ENCODE results near the gene ATG4B.

ATG4B gene

DNA sequence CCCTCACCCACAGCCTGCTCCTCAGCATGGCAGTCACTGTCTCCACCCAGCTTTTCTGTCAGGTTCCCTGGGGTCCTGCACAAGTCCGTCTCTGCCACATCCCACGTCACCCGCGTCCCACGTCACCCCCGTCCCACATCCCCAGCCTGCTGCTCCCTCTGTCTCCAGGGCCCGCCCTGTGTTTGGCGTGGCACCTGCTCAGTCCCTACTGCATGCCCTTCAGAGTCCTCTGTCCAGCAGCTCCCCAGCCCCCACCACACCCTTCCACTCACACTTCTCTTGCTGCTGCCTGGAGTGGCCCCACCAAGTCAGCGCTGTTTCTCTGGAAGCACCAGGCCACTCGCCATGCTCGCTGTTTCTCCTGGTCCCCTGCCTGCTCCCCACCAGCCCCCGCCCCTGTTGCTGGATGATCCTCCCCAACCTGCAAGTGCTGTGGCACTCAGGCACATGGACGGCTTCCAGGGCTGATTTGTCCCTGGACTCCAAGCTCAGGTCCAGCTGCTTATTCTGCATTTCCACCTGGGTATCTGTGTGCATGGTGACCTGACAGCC is 18.8 kb downstream of the ATG4B start:
- no peak for TF ChIP-seq ESRRG (CRISPR knock-in tag; IDR thresholded peaks at IDR 0.05)
- TF ChIP-seq CREB5 (CRISPR knock-in tag; IDR thresholded peaks at IDR 0.05; ENCODE audit: low read depth) = no peak
- no peak for TF ChIP-seq ZFP30 (CRISPR knock-in tag; IDR thresholded peaks at IDR 0.05)
- no peak for TF ChIP-seq TCF4 (CRISPR knock-in tag; IDR thresholded peaks at IDR 0.05; ENCODE audit: borderline replicate concordance)
- TF ChIP-seq ZNF565 (CRISPR knock-in tag; conservative IDR thresholded peaks at IDR 0.05; ENCODE audit: low read depth) = no peak
- TF ChIP-seq ZFP3 (CRISPR knock-in tag; IDR thresholded peaks at IDR 0.05) = no peak
- no peak for ATAC-seq

DNA sequence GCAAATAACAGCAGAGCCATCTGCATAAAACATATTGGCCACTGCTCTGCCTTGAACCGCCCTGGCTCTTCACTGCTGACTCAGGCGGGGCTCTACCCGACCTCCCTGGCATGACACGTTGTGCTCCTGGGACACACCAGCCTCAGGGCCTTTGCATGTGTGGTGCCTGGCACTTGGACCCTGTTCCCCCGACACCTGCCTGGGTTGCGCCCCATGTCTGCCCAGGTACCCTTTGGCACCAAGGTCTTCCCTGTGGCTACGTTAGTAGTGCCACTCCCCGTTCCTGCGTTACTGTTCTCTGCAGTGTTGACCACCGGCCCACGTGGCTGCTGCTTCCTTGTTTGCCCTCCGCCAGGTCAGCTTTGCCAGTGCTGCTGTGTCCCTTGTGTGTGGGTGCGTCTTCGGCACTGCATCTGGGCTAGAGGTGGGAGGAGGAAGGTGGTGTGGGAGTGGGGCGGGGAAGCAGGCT is 20.3 kb downstream of the ATG4B start:
- TF ChIP-seq ZC3H10 (CRISPR knock-in tag; IDR thresholded peaks at IDR 0.05) (no peak), GLIS3 (CRISPR knock-in tag; IDR thresholded peaks at IDR 0.05) (no peak), BACH2 (CRISPR knock-in tag; IDR thresholded peaks at IDR 0.05; ENCODE audit: borderline replicate concordance) (no peak), ZNF70 (CRISPR knock-in tag; IDR thresholded peaks at IDR 0.05) (no peak)
- no peak for ATAC-seq

GRCh38 chr2:241658296-241658695 is 20.8 kb downstream of the ATG4B start:
- no peak for TF ChIP-seq TOX (CRISPR knock-in tag; IDR thresholded peaks at IDR 0.05; ENCODE audit: borderline replicate concordance)
- TF ChIP-seq PPARA (CRISPR knock-in tag; IDR thresholded peaks at IDR 0.05; ENCODE audit: borderline replicate concordance) = no peak
- no peak for TF ChIP-seq CSDC2 (CRISPR knock-in tag; IDR thresholded peaks at IDR 0.05)
- no peak for TF ChIP-seq RARB (CRISPR knock-in tag; IDR thresholded peaks at IDR 0.05)
- no peak for TF ChIP-seq OSR1 (CRISPR knock-in tag; IDR thresholded peaks at IDR 0.05)
- TF ChIP-seq PATZ1 (CRISPR knock-in tag; IDR thresholded peaks at IDR 0.05; ENCODE audit: borderline replicate concordance) = no peak
- TF ChIP-seq TSHZ2 (CRISPR knock-in tag; IDR thresholded peaks at IDR 0.05) = no peak
- TF ChIP-seq, protein P1, sequence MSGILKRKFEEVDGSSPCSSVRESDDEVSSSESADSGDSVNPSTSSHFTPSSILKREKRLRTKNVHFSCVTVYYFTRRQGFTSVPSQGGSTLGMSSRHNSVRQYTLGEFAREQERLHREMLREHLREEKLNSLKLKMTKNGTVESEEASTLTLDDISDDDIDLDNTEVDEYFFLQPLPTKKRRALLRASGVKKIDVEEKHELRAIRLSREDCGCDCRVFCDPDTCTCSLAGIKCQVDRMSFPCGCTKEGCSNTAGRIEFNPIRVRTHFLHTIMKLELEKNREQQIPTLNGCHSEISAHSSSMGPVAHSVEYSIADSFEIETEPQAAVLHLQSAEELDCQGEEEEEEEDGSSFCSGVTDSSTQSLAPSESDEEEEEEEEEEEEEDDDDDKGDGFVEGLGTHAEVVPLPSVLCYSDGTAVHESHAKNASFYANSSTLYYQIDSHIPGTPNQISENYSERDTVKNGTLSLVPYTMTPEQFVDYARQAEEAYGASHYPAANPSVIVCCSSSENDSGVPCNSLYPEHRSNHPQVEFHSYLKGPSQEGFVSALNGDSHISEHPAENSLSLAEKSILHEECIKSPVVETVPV (CRISPR knock-in tag; IDR thresholded peaks at IDR 0.05) = no peak
- TF ChIP-seq POU6F1 (CRISPR knock-in tag; IDR thresholded peaks at IDR 0.05; ENCODE audit: borderline replicate concordance, low read depth) = no peak
- no peak for TF ChIP-seq ZNF70 (CRISPR knock-in tag; IDR thresholded peaks at IDR 0.05)
- no peak for TF ChIP-seq ZNF565 (CRISPR knock-in tag; conservative IDR thresholded peaks at IDR 0.05; ENCODE audit: low read depth)
- no peak for TF ChIP-seq GLIS3 (CRISPR knock-in tag; IDR thresholded peaks at IDR 0.05)
- TF ChIP-seq BACH2 (CRISPR knock-in tag; IDR thresholded peaks at IDR 0.05; ENCODE audit: borderline replicate concordance) = no peak
- TF ChIP-seq ARNTL (CRISPR knock-in tag; IDR thresholded peaks at IDR 0.05; ENCODE audit: borderline replicate concordance, low read depth) = no peak
- TF ChIP-seq ZC3H10 (CRISPR knock-in tag; IDR thresholded peaks at IDR 0.05) = no peak
- no peak for TF ChIP-seq ZFP30 (CRISPR knock-in tag; IDR thresholded peaks at IDR 0.05)
- no peak for ATAC-seq

Measured in SK-N-SH treated with all-trans-retinoic acid at 6 μM for 48 hours (cell line).